Measurements from ENCODE around the gene SNX11. TPM values are rescaled to one million over a fixed set of nuclear protein-coding genes. Genes with fewer than 3 reads are reported as not detected.

Gene SNX11
- polyA plus RNA-seq, 1 donor from 2014 or later, result 33.3 TPM

DNA sequence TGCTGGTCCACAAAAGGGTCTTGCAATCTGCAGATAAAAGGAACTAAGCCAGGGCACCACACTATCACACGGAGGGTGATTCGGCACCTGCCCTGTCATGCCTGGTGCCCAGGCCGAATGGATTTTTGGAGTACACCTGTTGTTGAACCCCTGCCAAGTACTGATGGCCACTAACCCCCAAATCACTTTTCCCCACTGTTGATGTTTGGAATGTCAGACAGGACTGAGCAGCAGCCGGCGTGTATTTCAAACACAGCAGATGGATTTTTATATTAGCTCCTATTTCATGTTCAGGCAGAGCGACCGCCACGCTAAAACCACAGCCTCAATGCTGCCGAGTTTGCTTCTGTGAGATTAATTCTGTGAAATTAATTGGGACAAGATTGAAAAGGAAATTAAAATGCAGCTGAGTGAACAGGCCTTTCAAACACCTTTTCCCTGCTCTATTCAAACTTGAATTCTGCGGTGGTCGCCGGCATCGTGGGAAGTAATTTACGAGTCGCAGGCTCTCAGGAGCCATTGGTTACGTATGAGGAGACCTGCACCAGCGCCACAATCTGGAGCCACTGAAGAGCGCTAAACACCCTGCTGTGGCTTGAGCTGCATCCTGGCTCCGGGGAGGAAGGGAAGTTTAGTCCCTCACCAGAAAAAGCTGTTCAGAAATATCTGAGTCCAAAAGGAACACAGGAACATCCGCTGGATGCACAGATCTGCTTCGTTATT is 48.5 kb downstream of the SNX11 start:
- Mint-ChIP-seq H3K4me3 (no peak overlapping the region), H3K27me3 (no peaks in the 10 kb centered on the region), H3K4me1 (no peaks in the 10 kb centered on the region), H3K36me3 (no peaks in the 10 kb centered on the region), H3K27ac (no peak overlapping the region), H3K9me3 (no peaks in the 10 kb centered on the region)

DNA sequence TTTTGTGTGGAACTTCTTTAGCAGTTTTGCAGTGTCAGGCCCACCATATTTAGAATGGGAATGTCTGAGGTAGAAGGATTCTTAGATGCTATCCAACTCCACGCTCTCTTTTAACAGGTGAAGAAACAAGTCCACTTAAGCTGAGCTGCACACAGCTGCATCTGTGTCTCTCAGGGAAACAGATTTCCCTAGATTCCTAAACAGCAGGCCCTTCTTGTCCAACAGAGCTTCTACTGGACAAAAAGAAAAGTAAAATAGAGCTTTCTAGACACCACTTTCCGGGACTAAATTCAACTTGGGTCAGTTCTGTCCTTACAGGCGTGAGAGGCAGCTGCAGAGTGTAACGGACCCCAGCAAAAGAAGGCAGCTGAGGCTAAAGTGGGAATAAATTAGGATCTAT is 51.7 kb downstream of the SNX11 start:
- Mint-ChIP-seq H3K9me3 (no peaks in the 10 kb centered on the region), H3K4me3 (no peak overlapping the region), H3K27me3 (no peaks in the 10 kb centered on the region), H3K36me3 (no peaks in the 10 kb centered on the region), H3K27ac (no peak overlapping the region), H3K4me1 (peaks cover 2 to 10% (median 8%) of the 10 kb centered on the region in 3 donors)

DNA sequence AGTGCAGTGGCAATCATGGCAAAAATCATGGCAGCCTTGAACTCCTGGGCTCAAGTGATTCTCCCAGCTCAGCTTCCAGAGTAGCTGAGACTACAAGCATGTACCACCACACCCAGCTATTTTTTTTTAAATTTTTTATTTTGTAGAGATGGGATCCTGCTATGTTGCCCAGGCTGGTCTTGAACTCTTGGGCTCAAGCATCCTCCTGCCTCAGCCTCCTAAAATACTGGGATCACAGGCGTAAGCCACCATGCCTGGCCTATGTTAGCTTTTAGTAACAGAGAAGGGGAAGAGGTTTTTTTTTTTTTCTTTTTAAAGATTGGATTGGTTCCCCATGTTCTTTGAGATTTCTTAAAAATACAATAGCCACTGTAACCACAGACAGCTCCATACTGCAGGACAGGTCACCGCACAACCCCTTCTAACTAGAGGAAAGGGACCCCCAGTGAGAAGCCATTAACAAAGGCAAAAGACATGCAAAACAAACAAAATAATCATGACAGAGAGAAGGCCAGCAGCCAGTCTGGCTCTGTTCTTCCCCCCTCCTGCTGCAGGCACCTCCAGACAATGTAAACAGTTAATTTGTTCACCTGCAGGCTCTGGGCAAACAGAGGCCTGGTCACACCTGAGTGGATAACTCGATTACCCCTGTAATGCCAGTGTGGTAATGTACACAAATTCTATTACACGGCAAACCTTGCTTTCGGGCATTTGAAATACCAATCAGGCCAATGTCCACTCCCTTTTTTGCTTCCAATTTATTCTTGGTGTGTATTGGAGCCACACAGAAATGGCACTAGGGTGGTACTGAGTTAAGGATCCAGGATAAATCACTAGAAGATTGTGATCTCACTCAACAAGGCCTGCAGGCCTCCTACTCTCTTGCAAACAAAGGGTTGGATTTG is 52.9 kb downstream of the SNX11 start:
- H3K9me3 Mint-ChIP-seq, result no peaks in the 10 kb centered on the region
- peaks cover 2 to 10% (median 8%) of the 10 kb centered on the region in 3 donors for H3K4me1 Mint-ChIP-seq
- H3K27ac Mint-ChIP-seq, result peak overlapping the region in 1 of 3 donors; percentile 67
- H3K36me3 Mint-ChIP-seq, result no peaks in the 10 kb centered on the region
- H3K27me3 Mint-ChIP-seq, result no peaks in the 10 kb centered on the region
- no peak overlapping the region for H3K4me3 Mint-ChIP-seq

DNA sequence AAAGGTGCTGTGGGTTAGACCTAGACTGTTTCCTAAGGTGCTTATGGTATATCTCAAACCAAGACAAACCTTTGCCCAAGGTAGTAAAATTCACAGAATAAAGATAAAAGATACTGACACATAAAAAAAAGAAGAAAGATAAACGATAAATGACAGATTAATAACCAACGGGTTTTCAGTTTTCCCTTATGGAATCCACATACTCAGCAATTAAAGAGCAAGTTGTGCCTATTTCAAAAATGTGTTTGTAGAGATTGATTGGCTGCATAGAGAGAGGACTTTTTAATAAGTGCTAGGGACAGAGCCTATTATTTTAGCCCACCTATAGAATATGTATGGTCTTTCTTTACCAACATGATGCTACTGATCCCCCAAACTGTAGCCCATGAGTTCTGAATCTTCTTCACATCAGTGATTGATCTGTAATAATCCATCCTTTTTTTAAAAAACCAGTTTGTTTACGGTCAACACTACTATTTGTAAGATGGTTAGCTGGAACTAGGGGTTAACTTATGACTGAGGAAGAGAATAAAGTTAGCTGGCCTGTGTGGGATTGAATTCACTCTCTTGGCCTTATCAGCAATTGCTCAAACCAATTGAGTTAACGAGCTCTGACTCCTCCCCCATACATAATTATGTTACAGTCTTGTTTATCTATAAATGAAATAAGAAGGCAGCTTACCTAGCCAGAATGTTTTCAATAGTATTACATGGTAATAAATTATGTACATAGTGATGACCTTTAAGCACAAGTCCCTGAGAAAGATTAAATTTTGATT is 53.8 kb downstream of the SNX11 start:
- H3K27ac Mint-ChIP-seq, result no peak overlapping the region
- no peaks in the 10 kb centered on the region for H3K36me3 Mint-ChIP-seq
- no peaks in the 10 kb centered on the region for H3K9me3 Mint-ChIP-seq

DNA sequence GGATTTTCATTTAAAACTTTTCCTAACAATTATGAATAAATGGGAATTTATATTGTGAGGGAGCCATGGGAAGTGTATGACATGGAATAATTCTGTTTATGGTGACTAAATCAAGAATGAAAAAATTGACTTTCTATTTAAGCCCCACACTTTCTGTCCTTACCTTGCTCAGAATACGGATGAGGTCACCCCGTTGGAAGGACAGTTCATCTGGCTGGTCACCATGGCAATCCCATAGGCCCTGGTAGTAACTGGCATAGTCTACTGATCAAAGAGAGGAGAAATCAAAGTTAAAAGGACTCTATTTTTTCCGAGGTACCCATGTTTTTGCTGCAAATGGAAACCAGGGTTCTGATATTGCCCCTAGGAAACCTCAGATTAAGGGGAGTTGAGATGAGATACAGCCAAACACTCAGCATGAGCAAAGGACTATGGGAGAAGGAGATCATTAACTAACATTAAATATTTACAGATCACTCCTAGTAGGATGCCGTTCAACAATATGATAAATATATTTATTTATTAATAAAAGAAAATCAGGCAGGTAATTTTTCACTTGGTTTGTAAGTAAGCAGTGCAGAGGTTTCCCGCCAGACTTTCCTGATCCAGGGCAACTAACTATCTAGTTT is 54.9 kb downstream of the SNX11 start:
- Mint-ChIP-seq H3K27me3 (no peaks in the 10 kb centered on the region), H3K4me3 (no peak overlapping the region), H3K9me3 (no peaks in the 10 kb centered on the region), H3K36me3 (no peaks in the 10 kb centered on the region), H3K4me1 (peaks cover 2 to 10% (median 8%) of the 10 kb centered on the region in 3 donors), H3K27ac (no peak overlapping the region)

More for the DNA sequence above, 53.8 kb downstream of the SNX11 start:
- no peaks in the 10 kb centered on the region for H3K27me3 Mint-ChIP-seq
- H3K4me1 Mint-ChIP-seq, result peaks cover 2 to 10% (median 8%) of the 10 kb centered on the region in 3 donors
- no peak overlapping the region for H3K4me3 Mint-ChIP-seq

DNA sequence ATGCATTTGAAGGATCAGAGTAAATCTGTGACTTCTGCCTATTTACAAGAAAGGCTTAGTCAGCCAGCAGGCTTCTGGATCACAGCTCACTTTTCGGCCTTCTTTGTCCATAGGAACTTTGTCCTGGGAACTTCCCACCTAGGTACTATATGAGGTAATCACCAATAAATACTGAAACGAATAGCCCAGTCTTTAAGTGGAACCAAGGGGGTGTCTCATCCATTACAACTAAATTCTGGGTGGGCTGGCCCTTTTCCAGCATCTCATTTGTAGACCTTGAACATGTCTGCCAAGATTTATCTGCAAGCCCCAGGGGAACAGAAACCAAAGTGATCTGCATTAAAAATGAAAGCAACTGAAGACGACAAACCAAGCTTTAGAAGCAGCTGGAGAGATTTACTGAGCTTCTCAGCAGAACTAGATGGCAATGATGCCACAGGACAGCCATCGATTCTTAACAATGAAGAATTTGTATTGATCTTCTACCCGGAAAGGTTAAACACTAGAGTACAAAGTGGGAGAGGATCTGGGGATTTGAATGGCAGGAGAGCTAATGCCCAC is 55.5 kb downstream of the SNX11 start:
- Mint-ChIP-seq H3K36me3 (no peaks in the 10 kb centered on the region), H3K27me3 (no peaks in the 10 kb centered on the region), H3K9me3 (no peaks in the 10 kb centered on the region), H3K4me3 (peak overlapping the region in 1 of 4 donors; percentile 63), H3K27ac (no peak overlapping the region), H3K4me1 (peaks cover 2 to 10% (median 8%) of the 10 kb centered on the region in 3 donors)

DNA sequence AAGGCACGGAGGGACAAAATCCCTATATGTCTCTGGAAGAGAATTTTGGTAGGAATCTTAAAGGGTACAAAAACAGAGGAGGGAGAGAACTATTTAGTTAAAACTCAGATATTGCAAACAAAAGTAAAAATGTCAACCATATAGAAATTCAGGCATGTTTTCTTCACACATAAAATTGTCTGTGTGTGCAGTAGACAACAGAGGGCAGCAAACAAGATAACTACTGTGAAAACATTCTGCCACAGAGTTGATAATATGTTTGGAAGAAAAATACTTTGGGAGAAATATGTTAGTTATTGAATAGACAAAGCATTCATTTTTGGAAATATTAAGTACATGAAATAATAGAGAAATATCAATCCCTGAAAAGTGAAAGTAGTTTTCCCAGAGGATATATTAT is 56.2 kb downstream of the SNX11 start:
- Mint-ChIP-seq H3K27me3 (no peaks in the 10 kb centered on the region), H3K4me3 (no peak overlapping the region), H3K9me3 (no peaks in the 10 kb centered on the region), H3K4me1 (peaks cover 2 to 10% (median 8%) of the 10 kb centered on the region in 3 donors), H3K36me3 (no peaks in the 10 kb centered on the region), H3K27ac (no peak overlapping the region)

DNA sequence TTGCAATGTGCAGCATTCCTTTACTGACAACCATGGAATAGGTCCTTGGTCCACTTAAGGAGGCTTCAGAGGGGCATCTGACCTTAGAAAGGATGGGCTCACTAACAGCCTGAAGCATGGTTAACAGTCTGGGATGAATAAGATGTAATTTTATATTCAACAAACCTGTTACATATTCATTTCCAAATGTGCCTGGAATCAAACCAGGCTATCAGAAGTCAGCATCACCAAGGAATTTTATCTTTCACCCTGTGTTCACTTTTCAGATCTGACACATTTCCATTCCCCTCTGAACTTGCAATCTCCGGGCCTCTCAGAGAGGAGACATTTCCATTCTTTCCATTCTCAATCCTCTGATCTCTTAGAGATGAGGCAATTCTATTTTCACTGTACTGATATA is 62.4 kb downstream of the SNX11 start:
- Mint-ChIP-seq H3K4me3 (no peak overlapping the region), H3K27ac (no peak overlapping the region), H3K9me3 (no peaks in the 10 kb centered on the region), H3K27me3 (peaks cover 3% of the 10 kb centered on the region), H3K36me3 (no peaks in the 10 kb centered on the region), H3K4me1 (no peaks in the 10 kb centered on the region)

Other genes starting within 250 kb of the SNX11 start
- 13.7 TPM for gene SP2, start 211.5 kb upstream of the SNX11 start, polyA plus RNA-seq
- 17.4 TPM for gene PNPO, start 166.2 kb upstream of the SNX11 start, polyA plus RNA-seq
- gene PRR15L, start 149.9 kb upstream of the SNX11 start, polyA plus RNA-seq, result not detected
- 80.0 TPM for gene CDK5RAP3, start 136.7 kb upstream of the SNX11 start, polyA plus RNA-seq
- 1.7 TPM for gene COPZ2, start 70.0 kb upstream of the SNX11 start, polyA plus RNA-seq
- gene NFE2L1, start 59.4 kb upstream of the SNX11 start, polyA plus RNA-seq, result 20.5 TPM
- 19.8 TPM for gene CBX1, start 6.3 kb upstream of the SNX11 start, polyA plus RNA-seq